CD4-positive, alpha-beta memory T cell (primary cell): ENCODE data around the gene CD27. TPM values are rescaled to one million over a fixed set of nuclear protein-coding genes. Genes with fewer than 3 reads are reported as not detected.
A peak's percentile ranks its signal among the peaks of the same experiment; 100 is the strongest.

Experiments used
- CTCF ChIA-PET: fragments of 350-600 bp; sonication (Branson Sonifier 250); formaldehyde crosslinking; loops from one replicate; lab custom pipeline; 2021; ENCODE audit warnings: inconsistent platforms; ENCODE audit not compliant: partially characterized antibody; lab: Charles Lee
- POLR2A ChIA-PET: fragments of 350-600 bp; sonication (Branson Sonifier 250); formaldehyde crosslinking; loops from one replicate; lab custom pipeline; 2021; ENCODE audit not compliant: partially characterized antibody; lab: Charles Lee
- DNase-seq, 5 donors: peaks; one replicate each; pipeline versions ENCODE4 v3.0.0 to v3.0.0-alpha.2; 2020 to 2022; ENCODE audit warnings: mixed read lengths in 1 of 5
- H3K27ac ChIP-seq: one replicate; pipeline ENCODE4 v1.7.0; 2013; ENCODE audit warnings: low read depth, low read length
- H3K27me3 ChIP-seq: 2 replicates; pipeline ENCODE4 v1.7.0; 2013; ENCODE audit warnings: mild to moderate bottlenecking, low read length, moderate library complexity; ENCODE audit not compliant: insufficient read depth
- H3K36me3 ChIP-seq: 2 replicates; pipeline ENCODE4 v1.7.0; 2013; ENCODE audit warnings: mild to moderate bottlenecking, low read length, moderate library complexity; ENCODE audit not compliant: insufficient read depth
- H3K4me1 ChIP-seq: 2 replicates; pipeline ENCODE4 v1.7.0; 2013; ENCODE audit warnings: mild to moderate bottlenecking, low read length, moderate library complexity; ENCODE audit not compliant: insufficient read depth
- H3K4me3 ChIP-seq, 2 donors: one replicate each; pipeline ENCODE4 v1.7.0; 2013; ENCODE audit warnings: low read length in 2 of 2, mild to moderate bottlenecking in 1 of 2
- H3K9me3 ChIP-seq, 2 donors: one replicate each; pipeline ENCODE4 v1.7.0; 2013; ENCODE audit warnings: low read length in 2 of 2, control low read depth in 1 of 2; ENCODE audit not compliant: control insufficient read depth in 1 of 2
- H3K27ac Mint-ChIP-seq, 7 donors: one replicate each; pipeline ENCODE4 v1.8.0; 2020 to 2021; ENCODE audit warnings: mixed read lengths in 7 of 7, mild to moderate bottlenecking in 6 of 7, inconsistent platforms in 3 of 7, moderate library complexity in 3 of 7
- H3K27me3 Mint-ChIP-seq, 2 donors: one replicate each; pipeline ENCODE4 v1.8.0; 2020 to 2021; ENCODE audit warnings: mixed read lengths in 2 of 2
- H3K36me3 Mint-ChIP-seq, 2 donors: one replicate each; pipeline ENCODE4 v1.8.0; 2020 to 2021; ENCODE audit warnings: mixed read lengths in 2 of 2, inconsistent platforms in 1 of 2, mild to moderate bottlenecking in 1 of 2
- H3K4me1 Mint-ChIP-seq, 4 donors: one replicate each; pipeline ENCODE4 v1.8.0; 2020 to 2021; ENCODE audit warnings: mixed read lengths in 4 of 4, mild to moderate bottlenecking in 1 of 4
- H3K4me3 Mint-ChIP-seq, 8 donors: one replicate each; pipeline ENCODE4 v1.8.0; 2020 to 2021; ENCODE audit warnings: mixed read lengths in 8 of 8, mild to moderate bottlenecking in 7 of 8, moderate library complexity in 6 of 8, inconsistent platforms in 3 of 8
- H3K9me3 Mint-ChIP-seq, 8 donors: one replicate each; pipeline ENCODE4 v1.8.0; 2020 to 2021; ENCODE audit warnings: mixed read lengths in 8 of 8, mild to moderate bottlenecking in 5 of 8, inconsistent platforms in 3 of 8, moderate library complexity in 1 of 8
- intact Hi-C: fragments of 100-400 bp; cut with micrococcal nuclease; formaldehyde crosslinking; loops from one replicate; pipeline ENCODE4 v1.15.1; 2023
- polyA plus RNA-seq, 2 donors: library from polyadenylated mRNA; unstranded; fragments of 300-500 nt; fragmentation: Illumina TruSeq; gene quantifications; one replicate each; pipeline ENCODE4 v1.2.3, GENCODE V29; 2021
- total RNA-seq, 2 experiments: library from RNA; stranded (reverse); gene quantifications; one replicate each; pipeline ENCODE4 v1.2.3, GENCODE V29; 2021

Gene CD27
- total RNA-seq (100 to 1,000 TPM; 117 to 124 TPM), polyA plus RNA-seq (100 to 1,000 TPM; 343 to 402 TPM)

- peak within 1 kb of the TSS; percentile 94 to 99 for H3K4me3 ChIP-seq
Observed at GRCh38 chr12:6444704-6445688, at the start of gene CD27. Gene CD27 (plus strand): TSS chr12:6444955. CDS start chr12:6445096, 141 bp downstream.

DNA sequence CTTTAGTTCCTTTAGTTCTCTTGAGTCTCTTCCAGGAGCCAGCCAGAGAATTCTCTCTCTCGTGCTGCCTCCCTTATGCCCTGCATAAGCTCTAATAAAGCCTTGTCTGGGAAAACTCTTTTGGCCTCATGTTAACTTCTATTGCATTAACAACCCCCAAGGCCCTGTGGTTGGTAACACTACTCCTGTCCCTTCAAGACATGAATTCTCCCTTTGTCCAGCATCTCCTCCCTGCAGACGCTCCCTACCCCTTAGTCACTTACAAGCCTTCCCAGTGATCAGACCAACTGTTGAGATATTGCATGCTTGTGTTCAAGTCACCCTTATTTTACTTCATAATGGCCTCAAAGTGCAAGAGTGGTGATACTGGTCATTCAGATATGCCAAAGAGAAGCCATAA lies 48.7 kb upstream of the CD27 start:
- Histone ChIP-seq H3K4me3 (no peak overlapping the region), H3K27ac (no peak overlapping the region), H3K4me1 (no peaks in the 10 kb centered on the region), H3K9me3 (no peaks in the 10 kb centered on the region), H3K27me3 (no peaks in the 10 kb centered on the region), H3K36me3 (no peaks in the 10 kb centered on the region)
- H3K4me1 Mint-ChIP-seq: no peaks in the 10 kb centered on the region
- no peaks in the 10 kb centered on the region for H3K9me3 Mint-ChIP-seq
- DNase-seq: no peak
- ChIA-PET CTCF (no interaction called here), POLR2A (no interaction called here)
- no peaks in the 10 kb centered on the region for H3K27me3 Mint-ChIP-seq
- H3K36me3 Mint-ChIP-seq: no peaks in the 10 kb centered on the region
- intact Hi-C loops: no loop called here
- no peak overlapping the region for H3K4me3 Mint-ChIP-seq
- H3K27ac Mint-ChIP-seq: no peak overlapping the region

More at GRCh38 chr12:6444704-6445688, at the start of gene CD27:
- Histone ChIP-seq H3K9me3 (no peaks in the 10 kb centered on the region), H3K4me1 (peaks cover 41% of the 10 kb centered on the region), H3K27me3 (no peaks in the 10 kb centered on the region), H3K36me3 (peaks cover under 1% of the 10 kb centered on the region), H3K27ac (peak within 1 kb of the TSS; percentile 73)
- peak within 1 kb of the TSS; percentile 91 to 99 (median 95) for H3K27ac Mint-ChIP-seq
- H3K4me1 Mint-ChIP-seq: peaks cover 28 to 67% (median 42%) of the 10 kb centered on the region in 4 donors
- peak within 1 kb of the TSS; percentile 94 to 99 (median 98) for H3K4me3 Mint-ChIP-seq
- ChIA-PET POLR2A (interaction anchor here (0.6 to 18.0 kb wide), 17 partner anchors 7 to 187 kb away, joined by 3 to 728 read pairs (median 6); partner anchors contain the start of genes GAPDH, MRPL51, TAPBPL and VAMP1), CTCF (interaction anchor here (1.0 to 15.4 kb wide), 11 partner anchors 10 to 110 kb away, joined by 3 to 247 read pairs (median 5); partner anchors contain the start of genes GAPDH and VAMP1)
- H3K36me3 Mint-ChIP-seq: peaks cover 23 to 31% of the 10 kb centered on the region in 2 donors
- H3K27me3 Mint-ChIP-seq: no peaks in the 10 kb centered on the region
- DNase-seq: peak; percentile 57 to 63 (median 58)
- intact Hi-C loops: loop anchor here (1.0 kb wide), 4 partner anchors 7 to 18 kb away; partner anchors contain the start of gene TAPBPL
- no peaks in the 10 kb centered on the region for H3K9me3 Mint-ChIP-seq

DNA sequence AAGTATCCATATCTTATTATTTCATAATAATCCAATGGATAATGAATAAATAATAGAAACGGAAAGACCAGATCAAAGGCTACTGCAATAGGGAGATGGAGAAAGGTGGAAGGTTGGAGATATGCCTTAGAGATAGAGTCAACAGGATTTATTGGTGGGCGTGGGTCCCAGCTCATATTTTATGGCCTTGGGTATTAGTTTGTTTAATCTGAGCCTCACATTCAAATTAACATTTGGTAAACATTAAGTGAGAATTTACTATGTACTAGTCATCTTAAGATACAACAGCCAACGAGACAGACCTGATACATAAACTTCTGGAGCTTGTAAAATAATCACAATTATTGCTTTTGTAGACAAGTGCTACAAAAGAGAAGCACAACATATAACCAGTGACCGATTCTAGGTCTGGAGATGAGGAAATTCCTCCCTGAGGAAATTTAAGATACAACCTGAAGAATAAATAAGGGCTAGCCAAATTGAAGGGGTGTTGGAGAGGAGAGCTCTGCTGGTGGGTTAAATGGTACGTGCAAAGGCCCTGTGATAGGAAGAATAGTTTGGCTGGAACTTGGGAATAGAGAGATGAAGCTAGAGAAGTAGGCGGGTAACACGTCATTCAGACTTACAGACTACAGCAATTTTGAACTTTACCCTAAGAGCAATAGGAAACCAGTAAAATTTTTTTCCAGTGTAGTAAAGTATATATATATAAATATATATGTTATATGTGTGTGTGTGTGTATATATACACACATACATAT lies 44.7 kb upstream of the CD27 start:
- intact Hi-C loops: no loop called here
- Mint-ChIP-seq H3K27ac (no peak overlapping the region), H3K36me3 (no peaks in the 10 kb centered on the region)

DNA sequence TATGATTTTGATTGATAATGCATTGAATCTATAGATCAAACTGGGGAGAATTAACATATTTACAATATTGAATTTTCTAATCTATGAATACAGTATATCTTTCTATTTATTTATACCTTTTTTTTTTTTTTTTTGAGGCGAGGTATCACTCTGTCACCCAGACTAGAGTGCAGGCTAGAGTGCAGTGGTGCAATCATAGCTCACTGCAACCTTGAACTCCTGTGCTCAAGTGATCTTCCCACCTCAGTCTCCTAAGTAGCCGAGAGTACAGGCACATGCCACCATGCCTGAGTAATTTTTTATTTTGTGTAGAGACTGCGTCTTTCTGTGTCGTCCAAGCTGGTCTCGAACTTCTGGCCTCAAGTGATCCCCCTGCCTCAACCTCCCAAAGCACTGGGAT lies 40.4 kb upstream of the CD27 start:
- H3K27ac Mint-ChIP-seq: peak overlapping the region in 1 of 7 donors; percentile 32
- no peaks in the 10 kb centered on the region for H3K27me3 Mint-ChIP-seq
- ChIA-PET POLR2A (no interaction called here), CTCF (no interaction called here)
- intact Hi-C loops: no loop called here
- H3K4me1 Mint-ChIP-seq: no peaks in the 10 kb centered on the region
- no peak overlapping the region for H3K27ac ChIP-seq
- DNase-seq: no peak
- H3K27me3 ChIP-seq: no peaks in the 10 kb centered on the region
- H3K36me3 ChIP-seq: no peaks in the 10 kb centered on the region
- H3K9me3 Mint-ChIP-seq: no peaks in the 10 kb centered on the region
- H3K4me3 ChIP-seq: no peak overlapping the region
- no peaks in the 10 kb centered on the region for H3K36me3 Mint-ChIP-seq
- H3K9me3 ChIP-seq: no peaks in the 10 kb centered on the region
- no peaks in the 10 kb centered on the region for H3K4me1 ChIP-seq
- no peak overlapping the region for H3K4me3 Mint-ChIP-seq

More for the DNA sequence above, 44.7 kb upstream of the CD27 start:
- H3K4me3 Mint-ChIP-seq: no peak overlapping the region
- POLR2A ChIA-PET: no interaction called here
- CTCF ChIA-PET: no interaction called here
- Histone ChIP-seq H3K27me3 (no peaks in the 10 kb centered on the region), H3K4me3 (no peak overlapping the region), H3K4me1 (no peaks in the 10 kb centered on the region), H3K36me3 (no peaks in the 10 kb centered on the region), H3K27ac (no peak overlapping the region), H3K9me3 (no peaks in the 10 kb centered on the region)
- DNase-seq: no peak
- no peaks in the 10 kb centered on the region for H3K9me3 Mint-ChIP-seq
- no peaks in the 10 kb centered on the region for H3K27me3 Mint-ChIP-seq
- no peaks in the 10 kb centered on the region for H3K4me1 Mint-ChIP-seq

- Histone ChIP-seq H3K4me3 (no peak overlapping the region), H3K4me1 (no peaks in the 10 kb centered on the region), H3K9me3 (no peaks in the 10 kb centered on the region), H3K27ac (no peak overlapping the region), H3K36me3 (no peaks in the 10 kb centered on the region), H3K27me3 (no peaks in the 10 kb centered on the region)
- Mint-ChIP-seq H3K36me3 (no peaks in the 10 kb centered on the region), H3K27me3 (peaks cover 0 to 2% of the 10 kb centered on the region in 2 donors), H3K9me3 (no peaks in the 10 kb centered on the region), H3K4me1 (no peaks in the 10 kb centered on the region), H3K4me3 (no peak overlapping the region), H3K27ac (no peak overlapping the region)
- intact Hi-C loops: no loop called here
- no peak for DNase-seq
- CTCF ChIA-PET: no interaction called here
- POLR2A ChIA-PET: no interaction called here
Observed at GRCh38 chr12:6405963-6406362, 38.8 kb upstream of the CD27 start.

DNA sequence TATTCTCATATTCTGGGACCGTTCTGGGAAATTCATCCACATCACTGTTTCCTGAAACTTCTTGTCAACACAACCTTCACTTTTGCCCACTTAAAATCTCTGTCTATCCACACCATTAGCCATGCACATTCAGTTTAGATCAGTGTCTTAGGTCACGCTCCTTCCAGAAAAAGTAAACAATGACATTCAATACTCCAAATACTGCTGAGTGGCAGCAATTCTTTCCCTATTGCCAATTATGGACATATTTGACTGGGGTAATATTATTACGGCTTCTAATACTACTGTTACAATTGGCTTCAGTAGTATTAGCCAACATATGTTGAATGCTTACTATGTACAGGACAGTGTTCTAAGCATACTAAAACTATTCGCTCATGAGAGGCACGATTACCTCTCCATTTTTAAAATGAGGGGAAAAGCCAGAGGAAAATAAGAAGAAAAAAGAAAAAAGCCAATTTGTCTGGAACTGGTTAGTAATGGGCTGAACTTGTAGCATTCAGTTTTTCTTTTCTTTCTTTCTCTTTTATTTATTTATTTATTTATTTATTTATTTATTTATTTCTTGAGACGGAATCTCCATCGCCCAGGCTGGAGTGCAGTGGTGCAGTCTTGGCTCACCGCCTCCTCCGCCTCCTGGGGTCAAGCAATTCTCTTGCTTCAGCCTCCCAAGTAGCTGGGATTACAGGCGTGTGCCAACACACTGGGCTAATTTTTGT lies 37.4 kb upstream of the CD27 start:
- Histone ChIP-seq H3K4me3 (no peak overlapping the region), H3K36me3 (no peaks in the 10 kb centered on the region), H3K27ac (no peak overlapping the region), H3K9me3 (no peaks in the 10 kb centered on the region), H3K4me1 (no peaks in the 10 kb centered on the region), H3K27me3 (no peaks in the 10 kb centered on the region)
- CTCF ChIA-PET: no interaction called here
- Mint-ChIP-seq H3K27me3 (peaks cover 0 to 2% of the 10 kb centered on the region in 2 donors), H3K9me3 (no peaks in the 10 kb centered on the region), H3K4me1 (no peaks in the 10 kb centered on the region), H3K36me3 (no peaks in the 10 kb centered on the region), H3K27ac (no peak overlapping the region), H3K4me3 (no peak overlapping the region)
- intact Hi-C loops: no loop called here
- DNase-seq: no peak
- POLR2A ChIA-PET: no interaction called here
